IMR-90 (cell line): ENCODE data around the gene SLC5A1.
"Not testable (repeated sequence)": the region's sequence is repeated elsewhere in the genome, so short reads cannot be mapped to it uniquely, and the experiment has no call there.

ENCODE experiments used
- MAFK ChIP-seq: IDR thresholded peaks from 2 replicates; pipeline ENCODE4 v1.6.1; 2012; ENCODE audit warnings: low read depth, low read length, improper control_type of control experiment
- POLR2A ChIP-seq: IDR thresholded peaks from 2 replicates; pipeline ENCODE4 v1.6.1; 2012; ENCODE audit warnings: mild to moderate bottlenecking, low read depth, low read length
- RAD21 ChIP-seq: IDR thresholded peaks from 2 replicates; pipeline ENCODE4 v1.6.1; 2012; ENCODE audit warnings: low read length, improper control_type of control experiment
- TF ChIP-seq, protein P1 (sequence below): conservative IDR thresholded peaks from 2 replicates; pipeline ENCODE4 v1.5.1; 2012; ENCODE audit warnings: mild to moderate bottlenecking, low read depth, low read length, improper control_type of control experiment

GRCh38 chr22:32137731-32138324 is 94.8 kb downstream of the SLC5A1 start:
- TF ChIP-seq RAD21, POLR2A, MAFK: not testable (repeated sequence)
- TF ChIP-seq, protein P1, sequence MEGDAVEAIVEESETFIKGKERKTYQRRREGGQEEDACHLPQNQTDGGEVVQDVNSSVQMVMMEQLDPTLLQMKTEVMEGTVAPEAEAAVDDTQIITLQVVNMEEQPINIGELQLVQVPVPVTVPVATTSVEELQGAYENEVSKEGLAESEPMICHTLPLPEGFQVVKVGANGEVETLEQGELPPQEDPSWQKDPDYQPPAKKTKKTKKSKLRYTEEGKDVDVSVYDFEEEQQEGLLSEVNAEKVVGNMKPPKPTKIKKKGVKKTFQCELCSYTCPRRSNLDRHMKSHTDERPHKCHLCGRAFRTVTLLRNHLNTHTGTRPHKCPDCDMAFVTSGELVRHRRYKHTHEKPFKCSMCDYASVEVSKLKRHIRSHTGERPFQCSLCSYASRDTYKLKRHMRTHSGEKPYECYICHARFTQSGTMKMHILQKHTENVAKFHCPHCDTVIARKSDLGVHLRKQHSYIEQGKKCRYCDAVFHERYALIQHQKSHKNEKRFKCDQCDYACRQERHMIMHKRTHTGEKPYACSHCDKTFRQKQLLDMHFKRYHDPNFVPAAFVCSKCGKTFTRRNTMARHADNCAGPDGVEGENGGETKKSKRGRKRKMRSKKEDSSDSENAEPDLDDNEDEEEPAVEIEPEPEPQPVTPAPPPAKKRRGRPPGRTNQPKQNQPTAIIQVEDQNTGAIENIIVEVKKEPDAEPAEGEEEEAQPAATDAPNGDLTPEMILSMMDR: not testable (repeated sequence)
